Astrocyte (in vitro differentiated cells and primary cell): ENCODE measurements around the gene KRT36. TPM values are rescaled to one million over a fixed set of nuclear protein-coding genes. Genes with fewer than 3 reads are reported as not detected.

Experiments
- DNase-seq: peaks from one replicate; pipeline ENCODE4 v3.0.0-alpha.2; 2010; ENCODE audit warnings: low read depth
- FAIRE-seq: peaks from 2 replicates; lab custom pipeline; 2011; peaks lifted over from hg19 to GRCh38; lab: Jason Lieb, UNC
- H2AFZ ChIP-seq: 2 replicates; pipeline ENCODE4 v1.6.0; 2012; ENCODE audit warnings: low read depth, low read length, inconsistent platforms
- H3K27ac ChIP-seq: 2 replicates; pipeline ENCODE4 v1.5.1; 2011; ENCODE audit warnings: low read depth, low read length, inconsistent platforms
- H3K27me3 ChIP-seq: 2 replicates; pipeline ENCODE4 v1.6.0; 2011; ENCODE audit warnings: low read length, inconsistent platforms; ENCODE audit not compliant: insufficient read depth
- H3K36me3 ChIP-seq: 2 replicates; pipeline ENCODE4 v1.5.1; 2011; ENCODE audit warnings: low read length, inconsistent platforms; ENCODE audit not compliant: insufficient read depth
- H3K4me1 ChIP-seq: 2 replicates; pipeline ENCODE4 v1.5.1; 2011; ENCODE audit warnings: low read length, inconsistent platforms; ENCODE audit not compliant: insufficient read depth
- H3K4me2 ChIP-seq: 2 replicates; pipeline ENCODE4 v1.6.0; 2012; ENCODE audit warnings: low read length, inconsistent platforms
- H3K4me3 ChIP-seq: 2 replicates; pipeline ENCODE4 v1.5.1; 2011; ENCODE audit warnings: low read depth, mild to moderate bottlenecking, low read length, inconsistent platforms; ENCODE audit not compliant: insufficient read depth
- H3K79me2 ChIP-seq: 2 replicates; pipeline ENCODE4 v1.6.0; 2012; ENCODE audit warnings: mild to moderate bottlenecking, low read length, inconsistent platforms; ENCODE audit not compliant: insufficient read depth
- H3K9ac ChIP-seq: 2 replicates; pipeline ENCODE4 v1.6.0; 2012; ENCODE audit warnings: mild to moderate bottlenecking, low read length, inconsistent platforms
- H3K9me3 ChIP-seq: 2 replicates; pipeline ENCODE4 v1.5.1; 2012; ENCODE audit warnings: low read depth, mild to moderate bottlenecking, low read length, inconsistent platforms; ENCODE audit not compliant: insufficient read depth
- H4K20me1 ChIP-seq: 2 replicates; pipeline ENCODE4 v1.6.0; 2012; ENCODE audit warnings: low read length, inconsistent platforms; ENCODE audit not compliant: insufficient read depth
- H3K27ac Mint-ChIP-seq: one replicate; pipeline ENCODE4 v1.8.0; 2021; ENCODE audit warnings: mild to moderate bottlenecking, mixed read lengths; ENCODE audit not compliant: unreplicated experiment
- H3K27me3 Mint-ChIP-seq: one replicate; pipeline ENCODE4 v1.8.0; 2021; ENCODE audit warnings: low read depth, mixed read lengths; ENCODE audit not compliant: unreplicated experiment
- H3K36me3 Mint-ChIP-seq: one replicate; pipeline ENCODE4 v1.8.0; 2021; ENCODE audit warnings: low read depth, mixed read lengths; ENCODE audit not compliant: unreplicated experiment
- H3K4me1 Mint-ChIP-seq: one replicate; pipeline ENCODE4 v1.8.0; 2021; ENCODE audit warnings: low read depth, mixed read lengths; ENCODE audit not compliant: unreplicated experiment
- H3K4me3 Mint-ChIP-seq: one replicate; pipeline ENCODE4 v1.8.0; 2021; ENCODE audit warnings: mild to moderate bottlenecking, moderate library complexity, mixed read lengths; ENCODE audit not compliant: unreplicated experiment
- H3K9me3 Mint-ChIP-seq: one replicate; pipeline ENCODE4 v1.8.0; 2021; ENCODE audit warnings: mild to moderate bottlenecking, mixed read lengths; ENCODE audit not compliant: unreplicated experiment
- EZH2 ChIP-seq: IDR thresholded peaks from 2 replicates; pipeline ENCODE4 v1.6.1; 2012; ENCODE audit warnings: mild to moderate bottlenecking, low read length, inconsistent platforms; ENCODE audit not compliant: insufficient read depth
- total RNA-seq: library from RNA; stranded (reverse); gene quantifications from 2 replicates; pipeline ENCODE4 v1.2.1, GENCODE V29; 2021
- TF ChIP-seq, protein P1 (sequence below): IDR thresholded peaks from 2 replicates; pipeline ENCODE4 v1.5.1; 2011; ENCODE audit warnings: low read depth, mild to moderate bottlenecking, inconsistent platforms, low read length, moderate library complexity; ENCODE audit not compliant: insufficient read depth

KRT36 gene
- total RNA-seq, 1 donor from 2014 or later, result not detected

DNA sequence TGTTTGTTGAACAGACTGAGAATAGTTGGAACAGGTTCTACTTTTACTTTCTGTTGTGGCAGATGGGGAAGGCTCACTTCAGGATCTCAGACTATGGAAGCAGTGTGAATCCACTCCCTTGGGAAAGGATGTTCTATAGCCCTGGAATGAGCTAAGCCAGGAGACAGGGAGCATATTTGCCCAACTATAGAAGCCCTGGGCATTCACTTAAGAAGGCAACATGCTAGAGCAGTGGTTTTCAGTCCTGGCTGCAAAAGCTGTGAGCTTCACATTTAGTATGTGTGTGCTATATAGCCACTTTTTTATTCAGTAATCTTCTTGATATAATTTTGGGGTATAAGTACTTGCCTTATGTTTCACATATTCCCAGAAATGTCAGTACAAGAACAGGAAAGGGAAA is 21.4 kb downstream of the KRT36 start:
- Histone ChIP-seq H2AFZ (no peak overlapping the region), H3K9me3 (peaks cover 4% of the 10 kb centered on the region), H4K20me1 (no peaks in the 10 kb centered on the region), H3K9ac (no peak overlapping the region), H3K79me2 (no peaks in the 10 kb centered on the region), H3K27ac (no peak overlapping the region), H3K27me3 (no peaks in the 10 kb centered on the region), H3K4me2 (no peak overlapping the region), H3K4me3 (no peak overlapping the region), H3K36me3 (no peaks in the 10 kb centered on the region), H3K4me1 (peaks cover 11% of the 10 kb centered on the region)
- no peaks in the 10 kb centered on the region for H3K36me3 Mint-ChIP-seq
- no peak overlapping the region for H3K27ac Mint-ChIP-seq
- no peak for TF ChIP-seq EZH2
- TF ChIP-seq, protein P1, sequence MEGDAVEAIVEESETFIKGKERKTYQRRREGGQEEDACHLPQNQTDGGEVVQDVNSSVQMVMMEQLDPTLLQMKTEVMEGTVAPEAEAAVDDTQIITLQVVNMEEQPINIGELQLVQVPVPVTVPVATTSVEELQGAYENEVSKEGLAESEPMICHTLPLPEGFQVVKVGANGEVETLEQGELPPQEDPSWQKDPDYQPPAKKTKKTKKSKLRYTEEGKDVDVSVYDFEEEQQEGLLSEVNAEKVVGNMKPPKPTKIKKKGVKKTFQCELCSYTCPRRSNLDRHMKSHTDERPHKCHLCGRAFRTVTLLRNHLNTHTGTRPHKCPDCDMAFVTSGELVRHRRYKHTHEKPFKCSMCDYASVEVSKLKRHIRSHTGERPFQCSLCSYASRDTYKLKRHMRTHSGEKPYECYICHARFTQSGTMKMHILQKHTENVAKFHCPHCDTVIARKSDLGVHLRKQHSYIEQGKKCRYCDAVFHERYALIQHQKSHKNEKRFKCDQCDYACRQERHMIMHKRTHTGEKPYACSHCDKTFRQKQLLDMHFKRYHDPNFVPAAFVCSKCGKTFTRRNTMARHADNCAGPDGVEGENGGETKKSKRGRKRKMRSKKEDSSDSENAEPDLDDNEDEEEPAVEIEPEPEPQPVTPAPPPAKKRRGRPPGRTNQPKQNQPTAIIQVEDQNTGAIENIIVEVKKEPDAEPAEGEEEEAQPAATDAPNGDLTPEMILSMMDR, result no peak
- peak; percentile 9 for FAIRE-seq
- no peak for DNase-seq
- H3K27me3 Mint-ChIP-seq, result peaks cover 20% of the 10 kb centered on the region
- peaks cover 17% of the 10 kb centered on the region for H3K9me3 Mint-ChIP-seq
- H3K4me3 Mint-ChIP-seq, result no peak overlapping the region
- H3K4me1 Mint-ChIP-seq, result peaks cover 6% of the 10 kb centered on the region

DNA sequence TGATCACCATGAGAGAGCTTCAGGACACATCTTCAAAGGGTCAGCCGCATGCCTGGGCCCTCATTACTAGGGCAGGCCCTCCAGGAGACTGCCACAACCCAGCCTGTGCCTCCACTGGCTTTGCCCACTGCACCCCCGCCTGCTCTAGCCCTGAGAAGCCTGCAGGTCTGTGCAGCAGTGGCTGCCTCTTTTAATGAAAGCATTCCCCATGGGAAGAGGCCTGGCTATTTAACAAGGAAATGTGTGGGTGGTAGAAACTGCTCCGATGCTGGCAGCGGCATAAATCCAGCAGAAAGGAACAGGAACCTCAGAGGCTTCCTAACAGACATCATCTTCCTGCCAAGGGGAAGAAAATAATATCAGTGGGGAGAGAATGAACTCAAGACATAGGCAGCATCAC is 22.1 kb downstream of the KRT36 start:
- H3K9ac ChIP-seq, result no peak overlapping the region
- H3K36me3 ChIP-seq, result no peaks in the 10 kb centered on the region
- no peak overlapping the region for H3K27ac ChIP-seq
- peaks cover 6% of the 10 kb centered on the region for H3K4me1 Mint-ChIP-seq
- H4K20me1 ChIP-seq, result no peaks in the 10 kb centered on the region
- H3K27me3 Mint-ChIP-seq, result peaks cover 21% of the 10 kb centered on the region
- H3K9me3 ChIP-seq, result peaks cover 4% of the 10 kb centered on the region
- TF ChIP-seq EZH2, result no peak
- TF ChIP-seq, protein P1, result no peak
- FAIRE-seq, result no peak
- no peaks in the 10 kb centered on the region for H3K79me2 ChIP-seq
- no peak overlapping the region for H3K4me2 ChIP-seq
- peaks cover 11% of the 10 kb centered on the region for H3K4me1 ChIP-seq
- H3K4me3 Mint-ChIP-seq, result no peak overlapping the region
- peak; percentile 45 for DNase-seq
- H3K27ac Mint-ChIP-seq, result no peak overlapping the region
- H3K27me3 ChIP-seq, result no peaks in the 10 kb centered on the region
- H3K4me3 ChIP-seq, result no peak overlapping the region
- no peak overlapping the region for H2AFZ ChIP-seq
- H3K9me3 Mint-ChIP-seq, result peaks cover 16% of the 10 kb centered on the region
- H3K36me3 Mint-ChIP-seq, result no peaks in the 10 kb centered on the region

DNA sequence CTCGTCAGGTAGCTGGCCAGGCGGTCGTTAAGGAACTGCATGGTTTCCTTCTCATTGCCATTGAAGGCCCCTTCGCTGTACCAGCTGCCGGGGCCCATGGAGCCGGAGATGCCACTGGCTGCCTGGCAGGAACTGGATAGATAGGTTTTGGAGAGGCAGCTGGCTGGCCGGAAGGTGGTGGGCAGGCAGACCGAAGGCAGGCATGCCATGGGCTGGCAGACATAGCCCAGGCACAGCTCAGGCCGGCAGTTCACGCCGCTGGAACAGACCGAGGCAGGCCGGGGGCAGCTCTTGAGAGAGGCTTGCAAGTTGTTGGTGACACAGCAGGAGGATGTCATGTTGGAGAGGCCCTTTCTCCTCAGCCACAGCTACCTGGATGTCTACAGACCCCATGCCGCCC is 22.7 kb downstream of the KRT36 start, which contains the start of gene KRT32:
Gene KRT32 (minus strand): TSS at position 399 of the 400 bp plus-strand sequence. CDS start 61 bp downstream, at position 338.
- Mint-ChIP-seq H3K27ac (no peak within 1 kb of the TSS), H3K36me3 (no peaks in the 10 kb centered on the region), H3K27me3 (peaks cover 21% of the 10 kb centered on the region), H3K9me3 (peaks cover 15% of the 10 kb centered on the region), H3K4me1 (peaks cover 6% of the 10 kb centered on the region), H3K4me3 (no peak within 1 kb of the TSS)
- no peak within 1 kb of the TSS for H3K4me2 ChIP-seq
- FAIRE-seq (no peak), DNase-seq (no peak)
- no peaks in the 10 kb centered on the region for H4K20me1 ChIP-seq
- H3K9ac ChIP-seq, result no peak within 1 kb of the TSS
- no peaks in the 10 kb centered on the region for H3K27me3 ChIP-seq
- no peak within 1 kb of the TSS for H3K27ac ChIP-seq
- no peak for TF ChIP-seq EZH2
- TF ChIP-seq, protein P1, result no peak
- peaks cover 3% of the 10 kb centered on the region for H3K9me3 ChIP-seq
- peaks cover 11% of the 10 kb centered on the region for H3K4me1 ChIP-seq
- H3K79me2 ChIP-seq, result no peaks in the 10 kb centered on the region
- no peaks in the 10 kb centered on the region for H3K36me3 ChIP-seq
- no peak within 1 kb of the TSS for H3K4me3 ChIP-seq
- H2AFZ ChIP-seq, result no peak within 1 kb of the TSS
